ENCODE data around the gene MYO3B. TPM values are rescaled to one million over a fixed set of nuclear protein-coding genes. Genes with fewer than 3 reads are reported as not detected.
A peak's percentile ranks its signal among the peaks of the same experiment; 100 is the strongest.

MYO3B gene
- total and polyA plus RNA-seq, 5 donors = not detected

GRCh38 chr2:170553748-170554147, 375.8 kb downstream of the MYO3B start:
- H3K4me3 ChIP-seq (ENCODE audit: low read length) = no peak overlapping the region
- no peak overlapping the region for H3K27ac ChIP-seq (ENCODE audit: low read length)
- WGBS = 76% methylated on average over 4 of the region's 4 CpGs
- peaks cover 3% of the 10 kb centered on the region for H3K4me1 ChIP-seq (ENCODE audit: control insufficient read depth, insufficient read depth, low read length)
- intact Hi-C loops (cut with DNase I) = no loop called here
- H3K9me3 ChIP-seq (ENCODE audit: control insufficient read depth, low read length) = no peaks in the 10 kb centered on the region
- DNase-seq (no peak), ATAC-seq (no peak)
- no peaks in the 10 kb centered on the region for H3K27me3 ChIP-seq (ENCODE audit: control insufficient read depth, insufficient read depth)

DNA sequence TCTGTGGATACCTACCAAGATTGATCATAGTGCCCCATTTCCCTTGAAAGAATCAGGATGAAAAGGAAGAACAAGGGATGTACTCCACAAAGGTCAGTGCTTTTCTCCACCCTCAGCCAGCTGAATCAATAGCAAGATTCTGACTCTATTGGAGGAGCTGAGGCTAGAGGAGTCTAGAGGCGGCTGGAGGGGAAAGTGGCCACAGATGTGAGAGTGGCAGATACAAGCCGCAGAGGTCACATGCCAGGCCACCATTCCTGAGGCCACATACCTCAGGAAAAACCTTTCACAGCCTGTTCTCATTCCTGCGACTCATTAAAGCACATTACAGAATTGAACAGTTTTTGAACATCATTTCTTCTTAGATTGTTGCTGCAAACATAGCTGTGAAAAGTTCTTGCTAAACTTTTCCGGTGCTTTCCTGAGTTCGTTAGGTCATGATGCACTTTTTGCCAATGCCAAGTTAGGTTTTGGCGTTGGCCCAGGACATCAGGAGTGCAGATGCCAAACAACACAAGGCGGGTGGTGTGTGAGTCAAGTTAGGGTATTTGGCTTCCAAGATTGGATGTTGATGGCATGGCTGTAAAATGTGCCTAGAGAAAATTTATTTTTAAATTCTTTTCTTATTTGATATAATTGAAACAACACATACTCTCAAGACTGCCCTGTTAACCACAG, 376.5 kb downstream of the MYO3B start:
- DNase-seq (peak; percentile 42 to 65 (median 61)), ATAC-seq (peak; percentile 48 to 67)
- H3K4me1 ChIP-seq (ENCODE audit: control insufficient read depth, insufficient read depth, low read length) = peaks cover 3% of the 10 kb centered on the region
- H3K27ac ChIP-seq (ENCODE audit: low read length) = no peak overlapping the region
- H3K9me3 ChIP-seq (ENCODE audit: control insufficient read depth, low read length) = no peaks in the 10 kb centered on the region
- intact Hi-C loops (cut with DNase I) = no loop called here
- 56% methylated on average over 7 of the region's 7 CpGs for whole genome bisulfite sequencing
- no peak overlapping the region for H3K4me3 ChIP-seq (ENCODE audit: low read length)
- no peaks in the 10 kb centered on the region for H3K27me3 ChIP-seq (ENCODE audit: control insufficient read depth, insufficient read depth)

DNA sequence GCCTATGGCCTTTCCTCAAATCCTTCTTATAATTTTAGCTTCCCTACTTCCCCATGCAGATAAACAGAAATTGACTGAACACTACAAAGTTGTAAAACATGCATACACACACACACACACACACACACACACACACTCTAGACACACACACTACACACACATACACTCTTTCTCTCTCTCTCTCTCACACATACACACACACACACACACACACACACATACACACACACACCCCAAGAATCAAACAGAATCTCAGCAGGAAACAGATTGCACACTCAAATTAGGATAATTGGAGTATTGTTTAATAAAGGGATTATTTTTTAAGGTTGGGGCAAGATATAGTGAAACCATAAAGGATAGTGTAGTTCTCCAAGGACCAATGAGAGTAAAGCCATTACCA, 385.0 kb downstream of the MYO3B start:
- no peak overlapping the region for H3K4me3 ChIP-seq (ENCODE audit: low read length)
- intact Hi-C loops (cut with DNase I) = no loop called here
- no peaks in the 10 kb centered on the region for H3K27me3 ChIP-seq (ENCODE audit: control insufficient read depth, insufficient read depth)
- ATAC-seq (no peak), DNase-seq (no peak)
- H3K9me3 ChIP-seq (ENCODE audit: control insufficient read depth, low read length) = no peaks in the 10 kb centered on the region
- H3K27ac ChIP-seq (ENCODE audit: low read length) = no peak overlapping the region
- H3K4me1 ChIP-seq (ENCODE audit: control insufficient read depth, insufficient read depth, low read length) = no peaks in the 10 kb centered on the region

GRCh38 chr2:170563401-170563800, 385.5 kb downstream of the MYO3B start:
- DNase-seq (no peak), ATAC-seq (no peak)
- Histone ChIP-seq H3K4me3 (ENCODE audit: low read length) (no peak overlapping the region), H3K27ac (ENCODE audit: low read length) (no peak overlapping the region), H3K9me3 (ENCODE audit: control insufficient read depth, low read length) (no peaks in the 10 kb centered on the region), H3K27me3 (ENCODE audit: control insufficient read depth, insufficient read depth) (no peaks in the 10 kb centered on the region), H3K4me1 (ENCODE audit: control insufficient read depth, insufficient read depth, low read length) (no peaks in the 10 kb centered on the region)
- intact Hi-C loops (cut with DNase I) = no loop called here

- Histone ChIP-seq H3K4me1 (ENCODE audit: control insufficient read depth, insufficient read depth, low read length) (no peaks in the 10 kb centered on the region), H3K4me3 (ENCODE audit: low read length) (no peak overlapping the region), H3K27ac (ENCODE audit: low read length) (no peak overlapping the region), H3K27me3 (ENCODE audit: control insufficient read depth, insufficient read depth) (no peaks in the 10 kb centered on the region), H3K9me3 (ENCODE audit: control insufficient read depth, low read length) (no peaks in the 10 kb centered on the region)
- 71% methylated on average over 1 of the region's 1 CpG for WGBS
- ATAC-seq (no peak), DNase-seq (no peak)
- intact Hi-C loops (cut with DNase I) = no loop called here
Observed at GRCh38 chr2:170566138-170566537, 388.2 kb downstream of the MYO3B start.

DNA sequence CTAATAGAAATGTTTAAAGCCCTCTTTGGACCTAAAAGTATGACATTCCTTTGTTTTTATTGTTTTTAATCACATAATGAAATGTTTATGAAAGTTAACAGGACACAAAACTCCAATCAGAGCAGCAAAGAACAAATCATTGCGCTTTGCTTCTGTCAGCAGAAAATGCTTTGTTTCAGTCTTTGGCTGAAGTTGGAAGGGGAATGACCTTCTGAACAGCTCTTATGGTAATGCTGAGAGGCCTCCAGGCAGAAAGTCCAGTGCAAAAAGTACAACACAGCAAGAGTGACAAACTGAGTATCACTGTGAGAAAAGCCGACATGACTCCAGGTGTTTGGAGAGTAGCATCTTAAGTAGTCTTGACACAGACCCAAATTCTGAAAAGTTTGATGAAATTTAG, 389.5 kb downstream of the MYO3B start:
- no peak overlapping the region for H3K27ac ChIP-seq (ENCODE audit: low read length)
- DNase-seq (no peak), ATAC-seq (no peak)
- WGBS = 93% methylated on average over 2 of the region's 2 CpGs
- no peak overlapping the region for H3K4me3 ChIP-seq (ENCODE audit: low read length)
- H3K4me1 ChIP-seq (ENCODE audit: control insufficient read depth, insufficient read depth, low read length) = no peaks in the 10 kb centered on the region
- H3K27me3 ChIP-seq (ENCODE audit: control insufficient read depth, insufficient read depth) = no peaks in the 10 kb centered on the region
- intact Hi-C loops (cut with DNase I) = no loop called here
- no peaks in the 10 kb centered on the region for H3K9me3 ChIP-seq (ENCODE audit: control insufficient read depth, low read length)

DNA sequence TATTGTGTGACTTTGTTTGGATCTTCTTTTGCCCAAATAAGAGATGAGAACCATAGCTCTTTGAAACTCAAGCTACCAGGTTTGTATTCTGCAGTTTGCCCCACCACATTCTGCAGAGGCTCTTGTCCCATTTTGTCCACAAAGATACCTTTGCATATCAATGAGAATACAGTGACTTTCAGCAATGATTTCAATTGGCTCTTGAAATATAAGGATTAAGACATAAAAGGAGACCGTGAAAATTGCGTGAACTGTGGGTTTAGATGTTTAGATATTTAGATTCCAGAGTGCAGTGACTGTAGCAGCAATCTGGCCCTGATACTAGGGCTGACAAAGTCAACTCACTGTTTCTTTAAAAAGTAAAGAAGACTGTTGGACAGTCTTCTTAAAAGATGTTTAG, 390.6 kb downstream of the MYO3B start:
- no peak for ATAC-seq
- no peaks in the 10 kb centered on the region for H3K27me3 ChIP-seq (ENCODE audit: control insufficient read depth, insufficient read depth)
- no peak overlapping the region for H3K4me3 ChIP-seq (ENCODE audit: low read length)
- intact Hi-C loops (cut with DNase I) = no loop called here
- H3K4me1 ChIP-seq (ENCODE audit: control insufficient read depth, insufficient read depth, low read length) = no peaks in the 10 kb centered on the region
- 93% methylated on average over 2 of the region's 2 CpGs for WGBS
- no peak overlapping the region for H3K27ac ChIP-seq (ENCODE audit: low read length)
- DNase-seq = no peak
- H3K9me3 ChIP-seq (ENCODE audit: control insufficient read depth, low read length) = no peaks in the 10 kb centered on the region

DNA sequence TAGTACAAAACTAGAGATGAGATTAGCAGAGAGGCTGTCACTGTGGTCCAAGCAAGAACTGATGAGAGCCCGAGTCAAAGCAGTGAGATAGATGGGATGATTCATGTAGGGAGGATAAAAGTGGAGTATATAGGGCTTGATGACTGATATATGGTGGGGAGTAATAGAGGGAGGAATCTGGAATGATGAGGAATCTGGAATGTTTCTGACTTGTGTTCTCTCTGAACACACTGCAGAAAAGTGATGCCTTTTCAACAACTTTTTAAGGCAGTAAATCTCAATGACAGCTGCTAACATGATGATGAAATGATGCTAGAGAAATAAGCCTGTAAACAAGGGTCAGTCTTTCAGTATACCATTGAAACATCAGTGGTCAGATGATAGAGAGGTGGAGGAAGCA, 393.7 kb downstream of the MYO3B start:
- Histone ChIP-seq H3K27ac (ENCODE audit: low read length) (no peak overlapping the region), H3K9me3 (ENCODE audit: control insufficient read depth, low read length) (no peaks in the 10 kb centered on the region), H3K27me3 (ENCODE audit: control insufficient read depth, insufficient read depth) (no peaks in the 10 kb centered on the region), H3K4me1 (ENCODE audit: control insufficient read depth, insufficient read depth, low read length) (no peaks in the 10 kb centered on the region), H3K4me3 (ENCODE audit: low read length) (no peak overlapping the region)
- WGBS = 38% methylated on average over 1 of the region's 1 CpG
- DNase-seq (no peak), ATAC-seq (no peak)
- intact Hi-C loops (cut with DNase I) = no loop called here

DNA sequence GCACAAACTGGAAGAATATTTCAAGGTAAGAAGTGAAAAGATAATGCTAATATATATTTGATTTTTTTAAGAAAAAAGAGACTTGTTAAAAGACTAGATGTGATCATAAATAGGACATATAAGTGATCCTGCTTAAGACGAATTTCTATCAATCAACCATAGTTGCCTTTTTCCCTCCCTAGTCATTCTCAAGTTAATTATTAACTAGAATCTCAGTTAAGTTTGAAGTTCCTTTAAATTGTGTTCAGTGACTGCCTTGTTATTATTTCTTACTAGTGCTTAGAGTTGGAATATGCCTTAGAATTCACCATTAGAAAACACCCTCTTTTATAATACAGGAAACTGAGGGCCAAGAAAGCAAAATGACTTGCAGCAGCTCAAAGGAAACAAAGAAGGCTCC, 395.7 kb downstream of the MYO3B start:
- DNase-seq = no peak
- Histone ChIP-seq H3K9me3 (ENCODE audit: control insufficient read depth, low read length) (no peaks in the 10 kb centered on the region), H3K4me3 (ENCODE audit: low read length) (no peak overlapping the region), H3K27me3 (ENCODE audit: control insufficient read depth, insufficient read depth) (no peaks in the 10 kb centered on the region), H3K27ac (ENCODE audit: low read length) (no peak overlapping the region), H3K4me1 (ENCODE audit: control insufficient read depth, insufficient read depth, low read length) (no peaks in the 10 kb centered on the region)
- no peak for ATAC-seq
- intact Hi-C loops (cut with DNase I) = no loop called here
- 93% methylated on average over 1 of the region's 1 CpG for WGBS

- DNase-seq (no peak), ATAC-seq (no peak)
- Histone ChIP-seq H3K9me3 (ENCODE audit: control insufficient read depth, low read length) (no peaks in the 10 kb centered on the region), H3K4me3 (ENCODE audit: low read length) (no peak overlapping the region), H3K4me1 (ENCODE audit: control insufficient read depth, insufficient read depth, low read length) (no peaks in the 10 kb centered on the region), H3K27me3 (ENCODE audit: control insufficient read depth, insufficient read depth) (no peaks in the 10 kb centered on the region), H3K27ac (ENCODE audit: low read length) (no peak overlapping the region)
- 72% methylated on average over 7 of the region's 7 CpGs for WGBS
- intact Hi-C loops (cut with DNase I) = no loop called here
Observed at GRCh38 chr2:170576296-170576695, 398.3 kb downstream of the MYO3B start.

GRCh38 chr2:170577356-170577755, 399.4 kb downstream of the MYO3B start:
- H3K27ac ChIP-seq (ENCODE audit: low read length) = no peak overlapping the region
- 89% methylated on average over 3 of the region's 3 CpGs for WGBS
- ATAC-seq (no peak), DNase-seq (no peak)
- no peaks in the 10 kb centered on the region for H3K27me3 ChIP-seq (ENCODE audit: control insufficient read depth, insufficient read depth)
- intact Hi-C loops (cut with DNase I) = no loop called here
- no peaks in the 10 kb centered on the region for H3K4me1 ChIP-seq (ENCODE audit: control insufficient read depth, insufficient read depth, low read length)
- no peaks in the 10 kb centered on the region for H3K9me3 ChIP-seq (ENCODE audit: control insufficient read depth, low read length)
- H3K4me3 ChIP-seq (ENCODE audit: low read length) = no peak overlapping the region

- DNase-seq = no peak
Observed at GRCh38 chr2:170578606-170579005, 400.7 kb downstream of the MYO3B start.

More at GRCh38 chr2:170578606-170579005, 400.7 kb downstream of the MYO3B start:
- no peaks in the 10 kb centered on the region for H3K9me3 ChIP-seq (ENCODE audit: control insufficient read depth, low read length)
- WGBS = 93% methylated on average over 10 of the region's 10 CpGs
- H3K4me3 ChIP-seq (ENCODE audit: low read length) = no peak overlapping the region
- H3K27ac ChIP-seq (ENCODE audit: low read length) = no peak overlapping the region
- no peaks in the 10 kb centered on the region for H3K27me3 ChIP-seq (ENCODE audit: control insufficient read depth, insufficient read depth)
- intact Hi-C loops (cut with DNase I) = no loop called here
- H3K4me1 ChIP-seq (ENCODE audit: control insufficient read depth, insufficient read depth, low read length) = no peaks in the 10 kb centered on the region
- no peak for ATAC-seq

Measured in right cardiac atrium (tissue), 5 donors.